ENCODE results near the gene WNT9B. TPM values are rescaled to one million over a fixed set of nuclear protein-coding genes. Genes with fewer than 3 reads are reported as not detected.

WNT9B gene
- total RNA-seq, 1 experiment from 2014 or later = 0.70 TPM

DNA sequence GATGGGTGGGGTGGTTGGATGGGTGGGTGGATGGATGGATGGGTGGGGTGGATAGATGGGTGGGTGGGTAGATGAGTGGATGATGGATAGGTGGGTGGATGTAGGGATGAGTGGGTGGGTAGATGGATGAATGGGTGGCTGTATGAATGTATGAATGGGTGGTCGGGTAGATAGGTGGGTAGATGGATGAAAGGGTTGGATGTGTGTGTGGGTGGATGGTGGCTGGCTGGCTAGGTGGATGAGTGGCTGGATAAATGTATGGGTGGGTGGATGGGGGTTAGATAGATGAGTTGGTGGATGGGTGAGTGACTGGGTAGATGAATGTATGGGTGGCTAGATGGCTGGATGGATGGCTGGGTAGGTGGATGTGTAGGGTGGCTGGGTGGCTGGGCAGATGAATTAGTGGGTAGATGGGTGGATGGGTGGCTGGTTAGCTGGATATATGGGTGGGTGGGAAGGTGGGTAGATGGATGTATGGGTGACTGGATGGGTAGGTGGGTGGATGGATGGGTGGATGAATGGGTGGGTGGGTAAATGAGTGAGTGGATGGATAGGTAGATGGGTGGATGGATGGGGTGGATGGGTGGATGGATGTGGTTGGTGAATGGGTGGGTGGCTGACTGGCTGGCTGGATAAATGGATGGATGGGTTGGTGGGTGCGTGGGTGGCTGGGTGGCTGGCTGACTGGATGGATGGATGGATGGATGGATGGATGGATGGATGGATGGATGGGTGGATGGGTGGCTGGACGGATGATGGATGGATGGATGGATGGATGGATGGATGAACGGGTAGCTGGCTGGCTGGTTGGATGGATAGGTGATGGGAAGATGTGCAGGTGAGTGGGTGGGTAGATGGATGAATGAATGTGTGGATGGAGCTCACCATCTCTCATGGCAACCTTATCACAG, 52.6 kb downstream of the WNT9B start:
- Mint-ChIP-seq H3K27me3 (ENCODE audit: low read depth) (no peaks in the 10 kb centered on the region; the same call in 1 of the 2 replicates), H3K4me3 (no peak overlapping the region), H3K4me1 (peaks cover 11 to 14% of the 10 kb centered on the region in 2 experiments), H3K36me3 (ENCODE audit: insufficient read depth in 1 of 3, low read depth in 3 of 3) (no peaks in the 10 kb centered on the region), H3K27ac (no peak overlapping the region), H3K9me3 (peaks cover 0 to 2% of the 10 kb centered on the region in 2 experiments; a peak in 1 of 5 replicates)
- Histone ChIP-seq H4K20me1 (ENCODE audit: control insufficient read depth, insufficient read depth, insufficient read length) (no peaks in the 10 kb centered on the region), H2BK12ac (ENCODE audit: insufficient read length, low read depth, low read length) (no peak overlapping the region), H4K8ac (replicated peaks; ENCODE audit: insufficient read length, low read depth, low read length) (no peak overlapping the region), H2BK15ac (ENCODE audit: low read depth, low read length) (no peak overlapping the region), H3K9me3 (ENCODE audit: control insufficient read depth, low read depth, low read length) (no peaks in the 10 kb centered on the region), H3K4ac (ENCODE audit: low read depth, low read length) (no peak overlapping the region), H2AK5ac (ENCODE audit: insufficient read length, low read length) (no peak overlapping the region), H4K5ac (ENCODE audit: insufficient read length, low read depth, low read length) (no peak overlapping the region), H3K4me1 (ENCODE audit: insufficient read depth, low read length) (no peaks in the 10 kb centered on the region), H3K23ac (ENCODE audit: insufficient read length, low read depth, low read length) (no peak overlapping the region), H3K79me2 (ENCODE audit: insufficient read depth, low read length) (no peaks in the 10 kb centered on the region), H2AFZ (ENCODE audit: low read length) (no peak overlapping the region), H2BK5ac (ENCODE audit: insufficient read length, low read length) (no peak overlapping the region), H3T11ph (ENCODE audit: low read length) (no peak overlapping the region), H3K18ac (ENCODE audit: insufficient read length, low read depth, low read length) (no peak overlapping the region), H3K9ac (ENCODE audit: extremely low read depth, insufficient read length, low read length) (no peak overlapping the region), H3K56ac (ENCODE audit: insufficient read length, low read depth, low read length) (no peak overlapping the region), H4K91ac (ENCODE audit: insufficient read length, low read depth, low read length) (no peak overlapping the region), H3K27ac (ENCODE audit: insufficient read length, low read depth, low read length) (no peak overlapping the region), H3K23me2 (ENCODE audit: insufficient read length, low read depth, low read length, poor library complexity, severe bottlenecking) (no peaks in the 10 kb centered on the region), H3K14ac (ENCODE audit: insufficient read depth, low read length) (no peak overlapping the region), H2BK120ac (ENCODE audit: low read depth, low read length, poor library complexity, severe bottlenecking) (no peak overlapping the region), H2BK20ac (ENCODE audit: low read depth, low read length, poor library complexity, severe bottlenecking) (no peak overlapping the region), H3K27me3 (ENCODE audit: insufficient read depth, low read length) (no peaks in the 10 kb centered on the region), H3K79me1 (ENCODE audit: insufficient read depth, low read depth, low read length, poor library complexity, severe bottlenecking) (no peaks in the 10 kb centered on the region), H3K4me2 (ENCODE audit: insufficient read depth, insufficient read length, low read length) (no peak overlapping the region)
- 100% methylated on average over 1 of the region's 4 CpGs for WGBS (ENCODE audit: extremely low coverage, insufficient read length, low lambda C conversion rate)
- DNase-seq = no peak
- no peak for TF ChIP-seq CTCF (conservative IDR thresholded peaks at IDR 0.05)
